ENCODE data around the gene KLHL7. TPM values are rescaled to one million over a fixed set of nuclear protein-coding genes. Genes with fewer than 3 reads are reported as not detected.

Gene KLHL7
- total RNA-seq (10 to 100 TPM; 27.4 to 38.3 (median 31.8) TPM), polyA plus RNA-seq (10 to 100 TPM; 23.1 to 27.1 TPM)
- long read RNA-seq, donor 1, full-length matches to known transcripts = 35 of 60 reads
- long read RNA-seq, donor 1, partial matches to known transcripts = 9 of 60 reads
- long read RNA-seq, donor 1, other reads (novel, unspliced or antisense) = 16 of 60 reads
- long read RNA-seq, donor 2, full-length matches to known transcripts = 23 of 23 reads
- long read RNA-seq, donor 2, partial matches to known transcripts = 0 of 23 reads
- long read RNA-seq, donor 2, other reads (novel, unspliced or antisense) = 0 of 23 reads
- long read RNA-seq, donor 3, full-length matches to known transcripts = 62 of 72 reads
- long read RNA-seq, donor 3, partial matches to known transcripts = 1 of 72 reads
- long read RNA-seq, donor 3, other reads (novel, unspliced or antisense) = 9 of 72 reads

GRCh38 chr7:23105644-23106056 is at the start of gene KLHL7:
TSS of gene KLHL7 (plus strand) at chr7:23105785. CDS start at chr7:23106027, 242 bp downstream.
- TF ChIP-seq EP300 (IDR thresholded peaks at IDR 0.05) (no peak), CTCF (IDR thresholded peaks at IDR 0.05) (no peak), POLR2A (IDR thresholded peaks at IDR 0.05) (peak; percentile 86)
- H3K36me3 ChIP-seq = no peaks in the 10 kb centered on the region
- no peaks in the 10 kb centered on the region for H3K27me3 ChIP-seq
- 0 to 2% (median 0%) methylated on average over 24 to 40 of the region's 40 CpGs for WGBS, 3 donors
- H3K27ac ChIP-seq = peak within 1 kb of the TSS; percentile 69 to 87
- DNase-seq = peak; percentile 93 to 98 (median 96)
- peaks cover 5% of the 10 kb centered on the region for H3K4me1 ChIP-seq (ENCODE audit: insufficient read depth)
- H3K9me3 ChIP-seq = no peaks in the 10 kb centered on the region
- intact Hi-C loops (cut with DNase I) = loop anchor here in 1 of 4 donors (5.0 kb wide), 1 partner anchor 77 kb away; the partner anchor contains the start of gene NUP42
- peak within 1 kb of the TSS; percentile 74 for H3K4me3 ChIP-seq

DNA sequence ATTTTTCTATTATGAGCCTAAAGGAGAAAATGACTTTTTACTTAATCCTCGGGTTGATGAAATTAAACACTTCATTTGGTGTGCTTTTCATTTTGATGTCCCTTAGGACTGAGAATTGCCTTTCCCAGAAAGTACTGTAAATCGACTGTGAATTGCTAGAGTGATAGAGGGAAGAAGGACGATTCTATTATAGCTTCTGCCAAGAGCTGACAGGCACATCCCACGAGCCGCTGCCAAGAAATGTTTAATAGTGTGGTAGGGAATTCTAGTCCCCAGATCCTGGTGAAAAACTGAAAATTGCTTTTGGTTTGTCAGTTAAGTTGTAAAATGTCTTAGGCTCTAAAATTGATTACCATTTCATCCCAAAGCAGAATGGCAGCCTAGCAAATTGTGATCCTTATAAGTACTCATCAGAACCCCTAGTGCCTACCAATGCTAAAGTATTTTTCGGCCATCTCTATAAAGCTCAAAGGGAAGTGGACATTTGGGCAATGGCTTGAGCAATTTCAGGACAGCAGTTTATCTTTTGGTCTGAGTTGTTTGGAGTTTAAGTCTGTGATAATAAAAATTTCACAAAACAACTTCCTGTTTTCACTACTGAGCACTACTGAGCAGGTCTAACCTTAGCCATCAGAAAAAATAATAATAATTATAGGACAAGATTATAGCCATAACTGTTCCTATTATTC is 47.0 kb upstream of the KLHL7 start:
- no peak for DNase-seq

DNA sequence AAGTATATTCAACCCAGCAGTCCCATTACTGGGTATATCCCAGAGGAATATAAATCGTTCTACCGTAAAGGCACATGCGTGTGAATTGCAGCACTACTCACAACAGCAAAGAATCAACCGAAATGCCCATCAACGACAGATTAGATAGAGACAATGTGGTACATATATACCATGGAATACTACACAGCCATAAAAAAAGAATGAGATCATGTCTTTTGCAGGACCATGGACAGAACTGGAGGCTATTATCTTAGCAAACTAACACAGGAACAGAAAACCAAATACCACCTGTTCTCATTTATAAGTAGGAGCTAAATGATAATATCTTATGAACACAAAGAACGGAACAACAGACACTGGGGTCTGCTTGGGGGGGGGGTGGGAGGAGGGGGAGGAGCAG is 44.3 kb upstream of the KLHL7 start:
- intact Hi-C loops (cut with DNase I) = no loop called here
- Histone ChIP-seq H3K27ac (no peak overlapping the region), H3K9me3 (no peaks in the 10 kb centered on the region), H3K36me3 (no peaks in the 10 kb centered on the region), H3K27me3 (no peaks in the 10 kb centered on the region), H3K4me3 (no peak overlapping the region), H3K4me1 (ENCODE audit: insufficient read depth) (no peaks in the 10 kb centered on the region)
- 78 to 91% (median 88%) methylated on average over 6 of the region's 6 CpGs for WGBS, 3 donors
- no peak for TF ChIP-seq POLR2A (IDR thresholded peaks at IDR 0.05)
- TF ChIP-seq CTCF (IDR thresholded peaks at IDR 0.05) = no peak
- no peak for TF ChIP-seq EP300 (IDR thresholded peaks at IDR 0.05)
- DNase-seq = no peak

More for the DNA sequence above, 47.0 kb upstream of the KLHL7 start:
- 26 to 31% (median 27%) methylated on average over 6 of the region's 6 CpGs for WGBS, 3 donors
- H3K4me1 ChIP-seq (ENCODE audit: insufficient read depth) = no peaks in the 10 kb centered on the region
- TF ChIP-seq EP300 (IDR thresholded peaks at IDR 0.05) = no peak
- no peak for TF ChIP-seq POLR2A (IDR thresholded peaks at IDR 0.05)
- TF ChIP-seq CTCF (IDR thresholded peaks at IDR 0.05) = no peak
- no peak overlapping the region for H3K4me3 ChIP-seq
- H3K27ac ChIP-seq = no peak overlapping the region
- intact Hi-C loops (cut with DNase I) = loop anchor here in 3 of 4 donors (5.0 to 10.0 kb wide), 2 partner anchors 501 to 504 kb away; no protein-coding TSS in a partner anchor
- no peaks in the 10 kb centered on the region for H3K36me3 ChIP-seq
- H3K9me3 ChIP-seq = no peaks in the 10 kb centered on the region
- no peaks in the 10 kb centered on the region for H3K27me3 ChIP-seq

- intact Hi-C loops (cut with DNase I) = no loop called here
- TF ChIP-seq POLR2A (IDR thresholded peaks at IDR 0.05) = no peak
- TF ChIP-seq CTCF (IDR thresholded peaks at IDR 0.05) = no peak
- no peak for TF ChIP-seq EP300 (IDR thresholded peaks at IDR 0.05)
- DNase-seq = no peak
- H3K4me3 ChIP-seq = no peak overlapping the region
- H3K27me3 ChIP-seq = no peaks in the 10 kb centered on the region
- no peaks in the 10 kb centered on the region for H3K9me3 ChIP-seq
- H3K4me1 ChIP-seq (ENCODE audit: insufficient read depth) = no peaks in the 10 kb centered on the region
- H3K36me3 ChIP-seq = no peaks in the 10 kb centered on the region
- no peak overlapping the region for H3K27ac ChIP-seq
- WGBS, 3 donors = 78 to 87% (median 82%) methylated on average over 7 of the region's 7 CpGs
Observed at GRCh38 chr7:23062452-23062851, 43.1 kb upstream of the KLHL7 start.
